HG03097 (cell line): ENCODE results near the gene TLE3.

Source experiments
- ATAC-seq: cut with Tn5 transposase; IDR thresholded peaks from one replicate; pipeline ENCODE4 v1.9.1; 2021; ENCODE audit not compliant: unreplicated experiment, low FRiP score

The TLE3 gene

DNA sequence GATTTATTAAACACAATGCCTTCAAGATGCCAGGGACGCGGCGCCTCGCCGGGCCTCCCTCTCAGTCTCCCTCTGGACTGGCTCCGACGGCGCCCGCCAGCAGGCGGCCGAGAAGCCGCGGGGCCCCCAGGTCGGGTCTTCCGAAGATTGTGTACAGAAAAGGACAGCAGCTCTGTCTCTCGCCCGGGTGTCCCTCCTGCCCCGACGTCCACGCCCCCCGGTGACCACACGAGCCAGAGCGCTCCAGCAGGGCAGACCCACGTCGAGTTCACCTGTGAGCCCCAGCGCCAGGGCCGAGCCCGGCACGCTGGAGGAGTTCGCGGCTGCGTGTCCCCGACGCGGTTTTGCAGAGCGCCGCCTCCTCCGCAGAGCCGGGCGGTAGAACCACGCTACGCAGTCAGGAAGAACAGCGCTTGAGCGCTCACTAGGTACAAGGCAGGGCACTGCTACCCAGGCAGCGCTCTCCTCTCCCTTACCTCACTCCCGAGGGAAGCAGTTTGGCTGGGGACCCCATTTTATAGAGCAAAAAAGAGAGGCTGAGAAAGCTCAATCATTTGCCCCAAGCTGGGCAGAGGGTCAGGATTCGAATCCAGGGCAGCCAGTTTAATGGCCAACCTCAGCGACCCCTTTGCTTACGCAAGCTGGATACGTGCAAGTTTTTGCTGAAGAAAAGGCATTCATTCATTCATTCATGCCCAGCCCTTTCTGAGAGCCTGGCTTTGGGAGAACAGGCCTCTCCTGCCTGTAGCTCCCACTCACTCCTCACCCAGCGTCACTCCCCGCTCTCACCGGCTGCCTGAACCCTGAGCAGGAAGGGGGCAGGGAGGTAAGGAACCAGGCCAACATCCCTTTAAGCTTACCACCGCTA lies 3.0 kb upstream of the TLE3 start:
- ATAC-seq: no peak

GRCh38 chr15:70099967-70100473 lies 2.3 kb upstream of the TLE3 start:
- ATAC-seq: no peak

- peak; percentile 36 for ATAC-seq
Measured at GRCh38 chr15:70099167-70099966, 1.6 kb upstream of the TLE3 start.

GRCh38 chr15:70098461-70099166 lies 897 bp upstream of the TLE3 start:
- peak; percentile 1 for ATAC-seq

- ATAC-seq: no peak
Measured at GRCh38 chr15:70098153-70098460, 390 bp upstream of the TLE3 start.

- ATAC-seq: no peak
Measured at GRCh38 chr15:70097063-70097320, 725 bp downstream of the TLE3 start.

- ATAC-seq: no peak
Measured at GRCh38 chr15:70096215-70097062, 1.3 kb downstream of the TLE3 start.

GRCh38 chr15:70095408-70096214 lies 2.1 kb downstream of the TLE3 start:
- ATAC-seq: no peak

- ATAC-seq: no peak
Measured at GRCh38 chr15:70094690-70095311, 2.9 kb downstream of the TLE3 start.

- no peak for ATAC-seq
Measured at GRCh38 chr15:70093481-70094319, 4.0 kb downstream of the TLE3 start.

DNA sequence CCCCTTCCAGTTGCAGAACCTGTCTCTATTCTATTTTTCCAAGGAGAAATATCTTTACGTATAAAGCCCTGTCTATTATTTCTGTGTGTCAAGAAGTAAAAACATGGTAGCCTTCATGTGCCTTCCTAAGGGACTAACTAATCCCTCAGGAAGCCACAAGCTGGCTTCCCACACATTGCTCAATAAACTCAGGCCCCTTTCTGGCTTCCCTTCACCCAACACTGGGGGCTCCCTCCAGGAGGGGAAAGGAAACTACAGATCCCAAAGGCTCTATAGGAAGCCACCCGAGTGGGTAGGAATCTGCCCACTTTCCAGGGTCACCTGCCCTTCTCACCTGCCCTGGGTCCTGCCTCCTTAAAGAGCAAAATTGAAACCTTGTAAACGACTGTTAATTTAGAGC lies 4.6 kb downstream of the TLE3 start:
- no peak for ATAC-seq

- no peak for ATAC-seq
Measured at GRCh38 chr15:70092464-70093027, 5.2 kb downstream of the TLE3 start.

GRCh38 chr15:70091726-70092463 lies 5.8 kb downstream of the TLE3 start:
- no peak for ATAC-seq

DNA sequence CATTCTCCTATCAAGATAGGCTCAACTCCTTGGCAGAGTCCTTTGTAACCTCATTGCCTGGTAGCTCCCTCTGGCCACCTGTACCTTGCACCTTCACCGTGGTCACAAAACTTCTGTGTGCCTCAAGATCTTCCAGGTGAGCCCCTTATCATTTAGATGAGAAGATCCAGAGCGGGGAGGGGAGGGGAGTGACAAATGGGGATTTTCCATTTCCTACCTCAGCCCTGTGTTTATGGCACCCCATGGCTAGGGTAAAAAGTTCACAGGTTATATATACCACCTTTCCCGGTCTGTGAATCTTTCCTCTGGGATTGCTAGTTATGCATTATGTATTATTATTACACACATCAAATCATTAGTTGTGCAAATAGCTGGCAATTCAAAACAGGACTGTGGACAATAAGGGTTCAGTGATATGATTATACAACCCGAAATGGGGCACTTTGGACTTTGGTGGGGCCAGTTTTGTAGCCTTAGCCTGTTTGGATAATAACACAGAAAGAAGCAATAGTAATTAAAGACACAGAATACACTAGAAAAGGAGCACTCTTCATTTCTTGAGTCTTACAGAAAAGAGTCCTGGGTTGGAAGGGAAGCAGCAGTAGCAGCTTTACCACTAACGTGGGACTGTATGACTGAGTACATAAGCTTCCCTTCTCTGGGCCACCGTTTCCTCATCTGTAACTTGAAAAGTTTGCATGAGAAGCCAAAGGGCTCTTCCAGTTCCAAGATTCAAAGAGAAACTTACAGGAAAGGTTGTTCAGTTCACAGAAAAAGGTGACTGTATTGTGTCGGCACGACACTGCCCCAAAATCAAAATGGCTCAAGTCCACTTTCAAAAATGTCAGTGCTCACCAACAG lies 7.1 kb downstream of the TLE3 start:
- ATAC-seq: no peak

- ATAC-seq: no peak
Measured at GRCh38 chr15:70089692-70089971, 8.1 kb downstream of the TLE3 start.

GRCh38 chr15:70088887-70089691 lies 8.6 kb downstream of the TLE3 start:
- no peak for ATAC-seq
